SK-N-SH (cell line): ENCODE data around the gene ZNF837.

Experiments
- CHD2 ChIP-seq: fragments of 150-350 bp; IDR thresholded peaks from 2 replicates; pipeline ENCODE4 v1.6.1; 2018; ENCODE audit warnings: low read length; ENCODE audit not compliant: partially characterized antibody
- CTCF ChIP-seq: fragments of 200-600 bp; sonication (generic); IDR thresholded peaks from 2 replicates; pipeline ENCODE4 v1.6.1; 2017; ENCODE audit warnings: antibody characterized with exemption, mild to moderate bottlenecking, moderate library complexity
- ELF1 ChIP-seq: IDR thresholded peaks from 2 replicates; pipeline ENCODE4 v1.4.0; 2012
- EP300 ChIP-seq, 2 experiments: IDR thresholded peaks; 2 replicates each; pipeline versions ENCODE4 v1.4.0 to v1.6.1; 2012; ENCODE audit warnings: borderline replicate concordance in 1 of 2, low read depth in 1 of 2, low read length in 1 of 2
- FOSL2 ChIP-seq: IDR thresholded peaks from 2 replicates; pipeline ENCODE4 v1.4.0; 2012; ENCODE audit warnings: low read depth, mild to moderate bottlenecking, moderate library complexity, borderline replicate concordance
- GABPA ChIP-seq: IDR thresholded peaks from 2 replicates; pipeline ENCODE4 v1.4.0; 2012; ENCODE audit warnings: low read depth, mild to moderate bottlenecking
- JUND ChIP-seq: IDR thresholded peaks from 2 replicates; pipeline ENCODE4 v1.4.0; 2012
- MEF2A ChIP-seq: IDR thresholded peaks from 2 replicates; pipeline ENCODE4 v1.4.0; 2012; ENCODE audit warnings: low read depth, borderline replicate concordance
- NFIC ChIP-seq: IDR thresholded peaks from 2 replicates; pipeline ENCODE4 v1.4.0; 2012; ENCODE audit warnings: borderline replicate concordance
- RCOR1 ChIP-seq: fragments of 150-350 bp; IDR thresholded peaks from 2 replicates; pipeline ENCODE4 v1.6.1; 2017; ENCODE audit warnings: antibody characterized with exemption, low read length
- TAF1 ChIP-seq: IDR thresholded peaks from 2 replicates; pipeline ENCODE4 v1.6.1; 2012; ENCODE audit warnings: low read depth, mild to moderate bottlenecking, low read length, moderate library complexity, borderline replicate concordance
- USF2 ChIP-seq: fragments of 150-350 bp; IDR thresholded peaks from 2 replicates; pipeline ENCODE4 v1.6.1; 2017; ENCODE audit warnings: antibody characterized with exemption, low read length, low read depth, borderline replicate concordance
- YY1 ChIP-seq: IDR thresholded peaks from 2 replicates; pipeline ENCODE4 v1.4.0; 2012; ENCODE audit warnings: low read depth, mild to moderate bottlenecking

GRCh38 chr19:58372311-58373133, 8.3 kb downstream of the ZNF837 start:
- TF ChIP-seq EP300 (IDR thresholded peaks at IDR 0.05; ENCODE audit: borderline replicate concordance in 1 of 2, low read depth in 1 of 2, low read length in 1 of 2) (no peak), USF2 (no peak), CTCF (peak; percentile 34; the same call in 1 of the 2 replicates), JUND (no peak), YY1 (no peak), GABPA (no peak), RCOR1 (no peak), MEF2A (no peak), TAF1 (no peak), CHD2 (no peak), FOSL2 (no peak), ELF1 (no peak), NFIC (no peak)
